HG03103 (cell line): Measurements from ENCODE around the gene C22orf39.

ENCODE experiments used
- ATAC-seq: cut with Tn5 transposase; IDR thresholded peaks from one replicate; pipeline ENCODE4 v1.9.1; 2021; ENCODE audit warnings: low read depth; ENCODE audit not compliant: unreplicated experiment

C22orf39 gene

GRCh38 chr22:19434401-19434800, 13.1 kb downstream of the C22orf39 start:
- ATAC-seq = no peak

GRCh38 chr22:19432133-19432851, 15.2 kb downstream of the C22orf39 start, which contains the start of gene MRPL40:
Gene MRPL40 (plus strand): TSS chr22:19432545. CDS start chr22:19432555, 10 bp downstream.
- peak; percentile 57 for ATAC-seq

GRCh38 chr22:19431649-19432132, 15.8 kb downstream of the C22orf39 start, which contains the start of gene HIRA:
Gene HIRA (minus strand): TSS chr22:19431733. CDS start chr22:19431476, 257 bp downstream.
- ATAC-seq = peak; percentile 39

GRCh38 chr22:19430890-19431541, 16.5 kb downstream of the C22orf39 start:
- no peak for ATAC-seq

GRCh38 chr22:19429950-19430889, 17.3 kb downstream of the C22orf39 start:
- ATAC-seq = no peak

- ATAC-seq = no peak
Measured at GRCh38 chr22:19424186-19424500, 23.4 kb downstream of the C22orf39 start.

GRCh38 chr22:19422440-19423301, 24.8 kb downstream of the C22orf39 start:
- no peak for ATAC-seq

GRCh38 chr22:19420321-19420720, 27.2 kb downstream of the C22orf39 start:
- no peak for ATAC-seq

- no peak for ATAC-seq
Measured at GRCh38 chr22:19419464-19420178, 27.9 kb downstream of the C22orf39 start.

GRCh38 chr22:19419086-19419463, 28.4 kb downstream of the C22orf39 start:
- no peak for ATAC-seq

GRCh38 chr22:19412923-19413322, 34.6 kb downstream of the C22orf39 start:
- no peak for ATAC-seq

- no peak for ATAC-seq
Measured at GRCh38 chr22:19412478-19412877, 35.0 kb downstream of the C22orf39 start.

- ATAC-seq = no peak
Measured at GRCh38 chr22:19411690-19412045, 35.8 kb downstream of the C22orf39 start.

- ATAC-seq = no peak
Measured at GRCh38 chr22:19410941-19411689, 36.4 kb downstream of the C22orf39 start.

- no peak for ATAC-seq
Measured at GRCh38 chr22:19407649-19408606, 39.6 kb downstream of the C22orf39 start.

GRCh38 chr22:19406846-19407245, 40.7 kb downstream of the C22orf39 start:
- ATAC-seq = no peak

- ATAC-seq = no peak
Measured at GRCh38 chr22:19406281-19406811, 41.2 kb downstream of the C22orf39 start.
